ENCODE data around the gene PSMD2. TPM values are rescaled to one million over a fixed set of nuclear protein-coding genes. Genes with fewer than 3 reads are reported as not detected.

PSMD2 gene
- total RNA-seq, 1 experiment from 2014 or later = 285 TPM

- Histone ChIP-seq H3K27me3 (replicated peaks; ENCODE audit: control insufficient read depth, insufficient read depth, low read length) (no peaks in the 10 kb centered on the region), H3K9me3 (no peaks in the 10 kb centered on the region), H3K4me3 (ENCODE audit: low read depth, low read length) (no peak overlapping the region), H3K36me3 (ENCODE audit: control insufficient read depth, insufficient read depth, low read length) (peaks cover 23% of the 10 kb centered on the region), H3K4me1 (no peaks in the 10 kb centered on the region)
- no peak for TF ChIP-seq CTCF (IDR thresholded peaks at IDR 0.05; ENCODE audit: insufficient read depth in 1 of 2, low read depth in 1 of 2, low read length in 1 of 2, severe bottlenecking in 1 of 2, unreplicated experiment in 1 of 2)
- POLR2A ChIA-PET = no interaction called here
- intact Hi-C loops (cut with micrococcal nuclease; ENCODE audit: unreplicated experiment) = no loop called here
- Mint-ChIP-seq H3K4me1 (ENCODE audit: low read depth, unreplicated experiment) (no peaks in the 10 kb centered on the region), H3K36me3 (ENCODE audit: insufficient read depth, unreplicated experiment) (peaks cover 100% of the 10 kb centered on the region), H3K27ac (ENCODE audit: unreplicated experiment) (no peak overlapping the region), H3K9me3 (ENCODE audit: unreplicated experiment) (no peaks in the 10 kb centered on the region), H3K27me3 (ENCODE audit: insufficient read depth, unreplicated experiment) (no peaks in the 10 kb centered on the region), H3K4me3 (ENCODE audit: unreplicated experiment) (no peak overlapping the region)
- no peak for DNase-seq
- CTCF ChIA-PET = no interaction called here
- BruUV-seq (replicated peaks) = no TSS peak
Measured at GRCh38 chr3:184323696-184324095, 24.7 kb downstream of the PSMD2 start.

DNA sequence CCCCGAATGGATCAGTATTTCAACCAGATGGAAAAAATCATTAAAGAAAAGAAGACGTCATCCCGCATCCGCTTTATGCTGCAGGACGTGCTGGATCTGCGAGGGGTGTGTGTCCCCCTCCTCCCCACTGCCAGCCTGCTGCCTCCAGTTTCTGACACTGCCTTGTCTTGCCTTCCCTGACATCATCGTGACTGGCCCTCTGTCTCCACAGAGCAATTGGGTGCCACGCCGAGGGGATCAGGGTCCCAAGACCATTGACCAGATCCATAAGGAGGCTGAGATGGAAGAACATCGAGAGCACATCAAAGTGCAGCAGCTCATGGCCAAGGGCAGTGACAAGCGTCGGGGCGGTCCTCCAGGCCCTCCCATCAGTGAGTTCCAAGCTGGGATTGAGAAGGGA lies 26.2 kb downstream of the PSMD2 start:
- no peak for TF ChIP-seq CTCF (IDR thresholded peaks at IDR 0.05; ENCODE audit: insufficient read depth in 1 of 2, low read depth in 1 of 2, low read length in 1 of 2, severe bottlenecking in 1 of 2, unreplicated experiment in 1 of 2)
- H3K4me1 Mint-ChIP-seq (ENCODE audit: low read depth, unreplicated experiment) = no peaks in the 10 kb centered on the region
- H3K36me3 ChIP-seq (ENCODE audit: control insufficient read depth, insufficient read depth, low read length) = peaks cover 24% of the 10 kb centered on the region
- ChIA-PET CTCF (no interaction called here), POLR2A (interaction anchor here (0.7 kb wide), 1 partner anchor 224 kb away, joined by 3 read pairs; no protein-coding TSS in a partner anchor)
- intact Hi-C loops (cut with micrococcal nuclease; ENCODE audit: unreplicated experiment) = no loop called here
- H3K27ac Mint-ChIP-seq (ENCODE audit: unreplicated experiment) = no peak overlapping the region
- no TSS peak for BruUV-seq (replicated peaks)
- no peak overlapping the region for H3K4me3 ChIP-seq (ENCODE audit: low read depth, low read length)
- H3K36me3 Mint-ChIP-seq (ENCODE audit: insufficient read depth, unreplicated experiment) = peaks cover 100% of the 10 kb centered on the region
- no peaks in the 10 kb centered on the region for H3K27me3 Mint-ChIP-seq (ENCODE audit: insufficient read depth, unreplicated experiment)
- no peaks in the 10 kb centered on the region for H3K27me3 ChIP-seq (replicated peaks; ENCODE audit: control insufficient read depth, insufficient read depth, low read length)
- H3K4me3 Mint-ChIP-seq (ENCODE audit: unreplicated experiment) = no peak overlapping the region
- H3K9me3 Mint-ChIP-seq (ENCODE audit: unreplicated experiment) = no peaks in the 10 kb centered on the region
- H3K9me3 ChIP-seq = no peaks in the 10 kb centered on the region
- DNase-seq = no peak
- no peaks in the 10 kb centered on the region for H3K4me1 ChIP-seq

GRCh38 chr3:184325715-184326369 lies 26.8 kb downstream of the PSMD2 start:
- no peaks in the 10 kb centered on the region for H3K4me1 ChIP-seq
- H3K36me3 ChIP-seq (ENCODE audit: control insufficient read depth, insufficient read depth, low read length) = peaks cover 24% of the 10 kb centered on the region
- no peak for DNase-seq
- no peak overlapping the region for H3K4me3 Mint-ChIP-seq (ENCODE audit: unreplicated experiment)
- peaks cover 100% of the 10 kb centered on the region for H3K36me3 Mint-ChIP-seq (ENCODE audit: insufficient read depth, unreplicated experiment)
- H3K9me3 ChIP-seq = no peaks in the 10 kb centered on the region
- TF ChIP-seq CTCF (IDR thresholded peaks at IDR 0.05; ENCODE audit: insufficient read depth in 1 of 2, low read depth in 1 of 2, low read length in 1 of 2, severe bottlenecking in 1 of 2, unreplicated experiment in 1 of 2) = no peak
- H3K4me3 ChIP-seq (ENCODE audit: low read depth, low read length) = no peak overlapping the region
- H3K9me3 Mint-ChIP-seq (ENCODE audit: unreplicated experiment) = no peaks in the 10 kb centered on the region
- no peaks in the 10 kb centered on the region for H3K27me3 ChIP-seq (replicated peaks; ENCODE audit: control insufficient read depth, insufficient read depth, low read length)
- BruUV-seq (replicated peaks) = no TSS peak
- no peak overlapping the region for H3K27ac Mint-ChIP-seq (ENCODE audit: unreplicated experiment)
- H3K27me3 Mint-ChIP-seq (ENCODE audit: insufficient read depth, unreplicated experiment) = no peaks in the 10 kb centered on the region
- H3K4me1 Mint-ChIP-seq (ENCODE audit: low read depth, unreplicated experiment) = no peaks in the 10 kb centered on the region
- intact Hi-C loops (cut with micrococcal nuclease; ENCODE audit: unreplicated experiment) = no loop called here
- POLR2A ChIA-PET = interaction anchor here (0.7 kb wide), 1 partner anchor 224 kb away, joined by 3 read pairs; no protein-coding TSS in a partner anchor
- CTCF ChIA-PET = no interaction called here
